Measurements from ENCODE around the gene ARRB1. TPM values are rescaled to one million over a fixed set of nuclear protein-coding genes. Genes with fewer than 3 reads are reported as not detected.
"Not testable (repeated sequence)": the region's sequence is repeated elsewhere in the genome, so short reads cannot be mapped to it uniquely, and the experiment has no call there.

The ARRB1 gene
- total RNA-seq, 1 experiment from 2014 or later, result 44.6 TPM

- no peak for DNase-seq (ENCODE audit: low spot score)
- in situ Hi-C loops (cut with HindIII; ENCODE audit: low sequenced_read_pairs), result no loop called here
Observed at GRCh38 chr11:75307058-75307457, 44.4 kb downstream of the ARRB1 start.

DNA sequence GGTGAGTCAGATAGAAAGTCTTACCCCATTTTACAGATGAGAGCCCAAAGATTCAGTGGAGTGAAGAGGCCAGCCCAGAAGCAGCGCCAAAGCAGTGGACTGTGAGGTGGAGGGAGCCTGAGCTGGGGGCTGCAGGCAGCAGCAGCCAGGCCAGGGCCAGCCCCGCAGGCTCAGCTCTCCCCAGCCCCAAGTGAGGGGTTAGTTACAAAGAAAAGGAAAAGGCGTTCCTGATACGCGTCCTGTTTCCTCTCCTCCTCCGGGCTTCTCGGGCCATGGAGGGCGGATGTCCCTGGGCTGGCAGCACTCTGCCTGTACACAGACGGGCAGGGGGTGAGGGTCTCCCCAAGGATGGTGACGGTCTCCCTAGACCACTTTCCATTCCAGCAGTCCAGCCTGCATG is 44.9 kb downstream of the ARRB1 start:
- no peak for DNase-seq (ENCODE audit: low spot score)
- in situ Hi-C loops (cut with HindIII; ENCODE audit: low sequenced_read_pairs), result no loop called here

DNA sequence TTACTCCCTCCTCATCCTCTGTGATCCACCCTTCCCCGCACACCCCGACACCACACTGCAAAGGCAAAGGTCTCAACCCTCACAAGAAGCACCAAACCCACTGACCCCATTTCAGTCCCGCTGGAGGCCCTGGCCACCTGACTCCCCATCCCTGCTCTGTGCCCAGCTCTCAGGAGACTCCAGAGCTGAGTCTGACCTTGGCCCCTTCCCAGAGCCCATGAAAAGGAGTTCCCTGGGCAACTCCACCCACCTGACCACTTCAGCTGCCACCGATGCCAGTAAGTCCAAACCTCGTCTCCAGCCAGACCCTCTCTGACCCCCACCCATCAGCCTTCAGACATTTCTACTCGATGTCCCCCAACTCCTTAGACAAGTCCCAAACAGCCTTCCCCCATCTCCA is 45.5 kb downstream of the ARRB1 start:
- in situ Hi-C loops (cut with HindIII; ENCODE audit: low sequenced_read_pairs), result no loop called here
- DNase-seq (ENCODE audit: low spot score), result no peak

GRCh38 chr11:75305452-75305851 is 46.0 kb downstream of the ARRB1 start:
- in situ Hi-C loops (cut with HindIII; ENCODE audit: low sequenced_read_pairs), result no loop called here
- no peak for DNase-seq (ENCODE audit: low spot score)

DNA sequence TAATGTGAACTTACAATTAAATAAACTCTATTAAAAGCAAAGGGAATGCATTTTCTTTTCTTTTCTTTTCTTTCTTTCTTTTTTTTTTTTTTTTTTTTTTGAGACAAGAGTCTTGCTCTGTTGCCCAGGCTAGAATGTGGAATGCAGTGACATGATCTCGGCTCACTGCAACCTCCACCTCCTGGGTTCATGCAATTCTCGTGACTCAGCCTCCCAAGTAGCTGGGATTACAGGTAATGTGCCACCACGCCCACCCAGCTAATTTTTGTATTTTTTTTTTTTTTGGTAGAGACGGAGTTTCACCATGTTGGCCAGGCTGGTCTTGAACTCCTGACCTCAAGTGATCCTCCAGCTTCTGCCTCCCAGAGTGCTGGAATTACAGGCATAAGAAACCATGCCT is 46.5 kb downstream of the ARRB1 start:
- in situ Hi-C loops (cut with HindIII; ENCODE audit: low sequenced_read_pairs); DNase-seq (ENCODE audit: low spot score): not testable (repeated sequence)

DNA sequence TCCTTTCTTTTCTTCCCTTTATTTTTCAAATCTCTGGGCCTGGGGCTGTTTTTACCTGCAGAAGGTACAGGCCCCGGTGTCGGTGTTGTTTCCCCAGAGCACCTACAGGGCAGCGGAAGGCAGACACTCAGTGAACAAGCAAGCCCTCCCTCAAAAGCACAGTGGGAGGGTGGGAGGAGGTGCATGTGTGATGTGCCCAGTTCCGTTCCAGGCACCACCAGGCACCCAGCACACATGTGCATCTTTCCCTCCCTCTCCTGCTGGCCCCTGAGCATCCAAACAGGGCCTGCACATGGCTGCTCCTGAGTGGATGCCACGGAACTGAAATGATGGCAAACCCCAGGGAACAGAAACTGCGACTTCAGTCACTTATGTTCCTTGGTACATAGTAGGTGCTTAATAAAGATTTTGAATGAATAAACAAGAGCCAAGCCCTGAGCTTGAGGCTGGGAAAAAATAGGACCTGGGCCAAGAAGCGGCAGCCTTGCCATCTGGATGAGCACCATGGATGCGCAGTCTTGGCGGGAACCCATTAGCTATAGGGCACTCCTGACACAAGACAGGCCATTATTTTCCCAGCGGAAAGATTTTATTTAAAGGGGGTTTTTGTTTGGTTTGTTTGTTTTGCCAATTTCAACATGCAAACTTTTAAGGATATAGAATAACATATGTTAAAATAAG is 47.8 kb downstream of the ARRB1 start:
- DNase-seq (ENCODE audit: low spot score), result peak; percentile 90
- in situ Hi-C loops (cut with HindIII; ENCODE audit: low sequenced_read_pairs), result no loop called here

- in situ Hi-C loops (cut with HindIII; ENCODE audit: low sequenced_read_pairs), result no loop called here
- peak; percentile 43 for DNase-seq (ENCODE audit: low spot score)
Observed at GRCh38 chr11:75302371-75302770, 49.1 kb downstream of the ARRB1 start.

DNA sequence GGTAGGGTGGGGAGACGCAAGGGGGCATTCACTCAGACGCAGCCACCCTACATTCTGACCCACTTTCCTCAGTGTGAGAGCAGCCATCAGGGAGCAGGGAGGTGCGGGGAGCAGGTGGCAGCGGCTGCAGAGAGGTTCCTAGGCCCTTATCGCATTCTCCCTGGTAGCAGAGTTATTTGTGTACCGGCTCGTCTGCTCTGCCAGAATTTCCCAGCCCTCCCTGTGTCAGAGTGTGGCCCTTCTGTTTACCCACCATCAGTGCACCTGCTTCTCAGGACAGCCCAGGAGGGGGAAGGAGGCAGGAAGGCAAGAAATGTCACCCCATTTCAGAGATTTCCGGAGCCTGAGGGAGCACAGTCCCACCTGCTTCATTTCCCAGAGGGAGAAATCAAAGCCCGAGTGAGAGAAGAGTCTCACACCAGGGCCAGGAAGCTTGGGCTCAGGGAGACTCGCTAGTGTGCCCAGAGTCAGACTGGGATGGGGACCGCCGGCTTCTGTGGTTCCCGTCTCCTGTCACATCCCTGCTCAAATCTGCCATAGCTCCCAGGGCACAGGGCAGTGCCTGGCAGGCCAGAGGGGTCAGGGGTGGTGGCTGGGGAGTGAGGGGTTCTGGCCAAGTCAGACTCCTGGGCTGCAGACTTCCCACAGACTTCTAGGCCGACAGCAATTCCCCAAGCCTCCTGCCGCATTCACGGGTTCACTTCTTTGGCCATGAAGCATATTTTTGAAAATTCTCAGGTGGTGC is 49.7 kb downstream of the ARRB1 start:
- DNase-seq (ENCODE audit: low spot score), result peak; percentile 93
- in situ Hi-C loops (cut with HindIII; ENCODE audit: low sequenced_read_pairs), result no loop called here

GRCh38 chr11:75301131-75301530 is 50.3 kb downstream of the ARRB1 start:
- DNase-seq (ENCODE audit: low spot score), result no peak
- in situ Hi-C loops (cut with HindIII; ENCODE audit: low sequenced_read_pairs), result no loop called here

GRCh38 chr11:75298976-75299260 is 52.5 kb downstream of the ARRB1 start:
- DNase-seq (ENCODE audit: low spot score), result no peak
- in situ Hi-C loops (cut with HindIII; ENCODE audit: low sequenced_read_pairs), result no loop called here

DNA sequence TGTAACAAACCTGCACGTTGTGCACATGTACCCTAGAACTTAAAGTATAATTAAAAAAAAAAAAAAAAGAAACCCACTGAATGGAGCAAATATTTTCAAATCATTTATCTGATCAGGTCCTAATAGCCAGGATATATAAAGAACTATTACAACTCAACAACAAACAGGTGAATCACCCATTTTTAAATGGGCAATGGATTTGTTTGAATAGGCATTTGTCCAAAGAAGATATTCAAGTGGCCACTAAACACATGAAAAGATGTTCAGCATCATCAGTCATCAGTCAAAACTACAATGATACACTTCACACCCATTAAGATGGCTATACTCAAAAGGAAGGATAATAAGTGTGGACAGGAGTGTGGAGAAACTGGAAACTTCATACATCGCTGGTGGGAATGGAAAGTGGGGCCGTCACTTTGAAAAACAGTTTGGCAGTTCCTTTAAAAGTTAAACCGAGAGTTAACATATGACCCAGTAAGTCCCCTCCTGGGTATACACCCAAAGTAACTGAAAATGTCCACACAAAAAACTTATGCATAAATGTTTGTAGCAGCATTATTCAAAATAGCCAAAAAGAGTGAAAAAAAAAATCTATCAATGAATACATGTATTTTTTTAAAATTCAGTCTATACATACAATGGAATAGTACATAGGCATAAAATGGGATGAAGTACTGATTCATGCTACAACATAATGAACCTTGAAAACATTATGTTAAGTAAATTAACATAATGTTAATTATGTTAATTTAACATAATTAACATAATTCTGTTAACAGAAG is 53.1 kb downstream of the ARRB1 start:
- DNase-seq (ENCODE audit: low spot score), result no peak
- in situ Hi-C loops (cut with HindIII; ENCODE audit: low sequenced_read_pairs), result no loop called here

- DNase-seq (ENCODE audit: low spot score), result no peak
- in situ Hi-C loops (cut with HindIII; ENCODE audit: low sequenced_read_pairs), result no loop called here
Observed at GRCh38 chr11:75293903-75294302, 57.6 kb downstream of the ARRB1 start.

DNA sequence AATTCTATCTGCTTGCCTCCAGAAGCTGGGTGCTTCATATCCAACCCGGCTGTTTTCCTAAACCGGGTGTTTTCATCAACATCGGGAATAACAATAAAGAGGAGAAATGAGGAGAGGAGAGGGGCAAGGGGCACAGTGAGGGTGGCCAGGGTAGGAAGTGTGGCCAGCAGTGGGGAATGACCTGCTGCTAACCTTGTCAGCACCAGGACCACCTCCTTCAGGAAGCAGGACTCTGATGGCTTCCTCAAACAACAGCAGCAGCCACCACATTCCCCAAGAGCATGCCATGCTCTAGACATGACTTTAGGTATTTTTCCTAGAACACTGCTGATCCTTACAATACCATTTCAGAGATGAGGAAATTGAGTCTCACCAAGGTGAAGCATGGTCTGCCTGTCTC is 58.5 kb downstream of the ARRB1 start:
- DNase-seq (ENCODE audit: low spot score), result no peak
- in situ Hi-C loops (cut with HindIII; ENCODE audit: low sequenced_read_pairs), result no loop called here

DNA sequence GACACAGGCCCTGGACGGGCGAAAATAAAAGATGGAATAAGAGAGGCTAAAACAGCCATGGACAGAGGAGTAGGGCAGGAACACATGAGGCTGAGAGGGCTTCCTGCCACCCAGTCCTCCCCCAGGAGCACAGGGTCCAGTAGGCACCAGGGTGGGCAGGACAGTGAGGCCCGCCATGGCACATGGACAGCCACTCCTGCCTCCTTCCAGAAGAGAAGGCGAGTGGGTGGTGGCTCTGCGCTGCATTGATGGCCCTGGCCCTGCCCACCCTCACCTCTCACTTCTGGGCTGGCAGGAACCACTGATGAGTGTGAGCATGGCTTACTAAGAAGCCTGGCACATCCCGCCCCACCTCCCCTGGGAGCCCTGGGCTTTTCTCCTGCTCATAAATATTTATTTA is 59.7 kb downstream of the ARRB1 start:
- DNase-seq (ENCODE audit: low spot score), result no peak
- in situ Hi-C loops (cut with HindIII; ENCODE audit: low sequenced_read_pairs), result no loop called here

DNA sequence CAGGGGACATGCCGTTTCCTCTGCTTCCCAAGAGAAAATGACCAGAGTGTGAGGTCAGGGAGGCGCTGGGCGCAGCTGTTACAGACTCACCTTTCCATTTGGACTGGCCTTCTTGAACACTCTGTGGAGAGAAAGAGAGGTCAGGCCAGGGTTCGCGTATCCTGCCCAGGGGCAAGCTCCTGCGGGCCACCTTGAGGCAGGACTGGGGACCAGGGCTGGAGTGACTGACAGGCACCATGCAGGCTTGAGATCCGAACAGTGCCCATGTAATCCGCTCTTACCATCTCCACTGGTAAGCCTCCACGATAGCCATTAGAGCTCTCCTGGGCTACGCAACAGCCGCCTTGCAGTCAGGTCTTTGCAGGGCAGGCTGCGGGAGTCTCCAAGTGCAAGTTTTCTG is 61.5 kb downstream of the ARRB1 start:
- in situ Hi-C loops (cut with HindIII; ENCODE audit: low sequenced_read_pairs), result no loop called here
- DNase-seq (ENCODE audit: low spot score), result no peak

GRCh38 chr11:75289511-75289760 is 62.0 kb downstream of the ARRB1 start:
- no peak for DNase-seq (ENCODE audit: low spot score)
- in situ Hi-C loops (cut with HindIII; ENCODE audit: low sequenced_read_pairs), result no loop called here

- DNase-seq (ENCODE audit: low spot score), result no peak
- in situ Hi-C loops (cut with HindIII; ENCODE audit: low sequenced_read_pairs), result no loop called here
Observed at GRCh38 chr11:75287579-75287978, 63.9 kb downstream of the ARRB1 start.

GRCh38 chr11:75286826-75287465 is 64.5 kb downstream of the ARRB1 start:
- in situ Hi-C loops (cut with HindIII; ENCODE audit: low sequenced_read_pairs), result no loop called here
- no peak for DNase-seq (ENCODE audit: low spot score)

GRCh38 chr11:75285776-75286360 is 65.6 kb downstream of the ARRB1 start:
- no peak for DNase-seq (ENCODE audit: low spot score)
- in situ Hi-C loops (cut with HindIII; ENCODE audit: low sequenced_read_pairs), result no loop called here

DNA sequence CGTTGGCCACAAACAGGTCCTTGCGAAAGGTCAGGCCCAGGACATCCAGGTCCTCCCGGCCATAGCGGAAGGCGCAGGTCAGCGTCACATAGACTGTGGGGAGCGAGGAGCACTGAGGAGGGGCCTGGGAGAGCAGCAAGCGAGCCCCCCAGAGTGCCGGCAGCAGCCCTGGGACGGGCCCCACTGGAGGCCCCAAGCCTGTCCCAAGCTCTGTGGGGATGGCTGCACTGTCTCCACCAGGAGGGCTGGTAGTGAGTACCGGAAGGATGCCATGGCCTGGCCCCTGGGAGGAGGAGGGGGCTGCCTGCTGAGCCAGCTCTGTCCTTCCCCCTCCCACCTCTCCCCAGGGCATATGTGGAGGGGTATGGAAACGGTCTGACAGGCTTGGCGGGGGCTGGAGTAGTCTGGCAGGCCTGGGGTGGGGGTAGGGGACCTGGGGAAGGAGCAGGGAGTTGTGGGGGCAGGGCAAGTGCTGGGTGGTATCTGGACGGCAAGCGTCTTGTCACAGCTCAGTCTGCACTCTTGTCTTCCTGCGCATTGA is 68.0 kb downstream of the ARRB1 start:
- DNase-seq (ENCODE audit: low spot score), result no peak
- in situ Hi-C loops (cut with HindIII; ENCODE audit: low sequenced_read_pairs), result no loop called here
